Measurements from ENCODE around the gene ADD3.

The ADD3 gene

DNA sequence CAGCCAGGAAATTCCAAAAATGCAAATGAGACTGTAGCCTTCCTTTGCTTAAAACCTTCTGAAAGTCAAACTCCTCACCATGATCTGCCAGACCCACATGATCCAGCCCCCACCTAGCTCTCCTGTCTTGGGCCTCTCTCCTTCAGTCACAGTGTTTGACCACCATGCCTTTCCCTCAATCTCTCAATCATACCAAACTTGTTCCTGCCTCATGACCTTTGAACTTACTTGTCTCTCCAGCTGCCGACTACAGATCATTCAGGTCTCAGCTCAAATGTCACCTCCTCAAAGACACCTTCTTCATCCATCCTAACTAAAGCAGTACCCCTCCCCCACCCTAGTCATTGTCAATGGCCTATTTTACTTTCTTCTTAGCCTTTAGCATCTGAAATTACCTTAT, 9.3 kb upstream of the ADD3 start:
- no peak overlapping the region for H3K4me3 ChIP-seq (ENCODE audit: low read depth, low read length)

DNA sequence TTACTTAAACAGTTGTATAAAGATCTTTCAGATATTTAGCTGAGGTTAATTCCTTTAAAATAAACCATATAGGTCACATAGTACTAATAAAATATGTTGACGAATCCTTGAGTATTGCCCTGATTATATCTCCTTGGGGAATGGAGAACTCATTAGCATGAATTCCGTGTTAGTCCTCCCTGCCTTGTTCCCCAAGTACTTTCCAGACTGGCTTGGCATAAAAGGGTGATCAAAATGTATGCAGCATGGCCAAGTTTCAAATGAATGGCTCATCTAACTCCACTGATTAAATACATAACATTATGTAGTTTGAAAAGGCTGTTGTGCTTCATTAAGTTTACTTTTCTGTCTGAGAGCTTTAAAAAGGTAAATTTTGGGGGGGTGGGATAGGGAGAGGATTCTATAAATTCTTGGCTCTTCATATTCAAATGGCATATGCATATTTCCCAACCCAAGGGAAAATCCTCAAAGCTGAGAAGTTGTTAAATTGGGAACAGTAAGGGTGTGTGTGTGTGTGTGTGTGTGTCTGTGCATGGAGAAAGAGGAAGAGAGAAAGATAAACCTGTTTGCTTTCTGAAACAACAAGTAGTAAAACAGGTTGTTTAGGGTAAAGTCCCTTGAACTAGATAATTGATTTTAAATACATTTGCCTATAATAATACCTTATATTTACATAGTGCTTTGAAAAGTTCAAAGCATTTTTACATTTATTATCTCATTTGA, 4.8 kb upstream of the ADD3 start:
- peak overlapping the region; percentile 4 for H3K4me3 ChIP-seq (ENCODE audit: low read depth, low read length)

DNA sequence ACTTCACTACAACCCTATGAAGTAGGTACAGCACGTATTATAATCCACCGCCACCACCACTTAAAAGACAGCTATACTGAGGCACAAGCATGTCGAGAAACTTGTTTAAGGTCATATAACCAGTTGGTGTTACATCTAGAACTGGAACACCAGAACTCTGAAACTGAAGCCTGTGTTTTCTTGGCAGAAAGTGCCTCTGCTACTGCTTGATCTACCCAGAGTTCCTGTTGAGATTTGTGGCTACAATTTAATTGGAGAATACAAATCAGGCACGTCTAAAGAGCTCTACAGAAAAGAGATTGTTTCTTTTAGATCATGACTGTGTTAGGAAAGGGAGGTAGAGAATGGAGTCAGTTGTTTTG, 4.3 kb upstream of the ADD3 start:
- no peak overlapping the region for H3K4me3 ChIP-seq (ENCODE audit: low read depth, low read length)

DNA sequence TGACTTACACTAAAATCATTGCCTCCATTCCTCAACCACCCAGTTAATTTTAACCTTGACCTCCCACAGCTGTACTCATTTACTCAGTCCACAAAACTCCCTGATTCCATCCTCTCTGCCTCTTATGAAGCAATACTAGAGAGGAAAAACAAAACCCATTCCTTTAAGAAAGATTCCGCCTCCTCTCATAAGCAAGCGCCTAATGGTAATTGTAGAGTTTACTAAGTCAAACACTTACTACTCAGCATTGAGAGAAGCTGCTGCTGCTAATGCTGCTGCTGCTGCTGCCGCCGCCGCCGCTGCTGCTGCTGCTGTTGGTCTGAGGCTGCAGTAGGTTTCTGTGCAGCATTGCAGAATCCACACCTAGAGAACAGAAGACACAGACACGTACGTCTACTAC, 2.1 kb upstream of the ADD3 start:
- no peak overlapping the region for H3K4me3 ChIP-seq (ENCODE audit: low read depth, low read length)

DNA sequence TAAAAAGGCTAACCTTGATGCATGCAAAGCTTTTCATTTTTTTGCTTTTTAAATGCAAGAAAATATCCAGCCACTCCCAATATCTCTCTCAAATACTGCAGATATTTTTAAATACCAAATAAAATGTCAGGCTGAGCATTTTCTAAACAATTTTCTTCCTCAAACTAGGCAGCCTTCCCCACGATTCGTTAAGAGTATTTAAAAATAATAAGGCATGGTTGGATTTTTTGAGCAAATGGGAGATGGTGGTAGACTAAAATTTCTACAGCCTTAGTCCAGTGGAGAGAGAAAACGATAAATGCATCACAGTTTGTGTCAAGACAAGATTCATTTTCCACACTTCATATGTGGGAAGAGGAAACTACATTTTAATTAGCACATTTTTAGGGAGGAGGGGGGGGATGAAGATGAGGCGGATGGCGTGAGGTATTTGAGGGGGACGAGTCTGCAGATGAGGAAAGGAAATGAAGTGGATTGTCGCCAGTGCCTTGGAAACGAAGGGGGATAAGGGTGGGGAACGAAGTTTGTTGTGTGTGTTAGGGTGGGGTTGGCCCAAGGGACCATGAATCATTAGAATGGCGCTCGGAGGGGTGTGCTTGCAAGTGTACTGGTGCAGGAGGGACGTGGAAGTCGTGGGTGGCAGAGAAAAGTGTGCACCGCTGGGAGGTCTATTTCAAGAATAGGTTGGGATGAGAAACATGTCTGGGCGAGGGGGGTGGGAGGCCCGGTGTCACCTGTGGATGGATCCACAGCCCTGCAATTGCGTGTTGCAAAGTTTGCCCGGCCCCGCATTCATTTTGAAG, 1.2 kb upstream of the ADD3 start:
- peak overlapping the region; percentile 53 for H3K4me3 ChIP-seq (ENCODE audit: low read depth, low read length)

DNA sequence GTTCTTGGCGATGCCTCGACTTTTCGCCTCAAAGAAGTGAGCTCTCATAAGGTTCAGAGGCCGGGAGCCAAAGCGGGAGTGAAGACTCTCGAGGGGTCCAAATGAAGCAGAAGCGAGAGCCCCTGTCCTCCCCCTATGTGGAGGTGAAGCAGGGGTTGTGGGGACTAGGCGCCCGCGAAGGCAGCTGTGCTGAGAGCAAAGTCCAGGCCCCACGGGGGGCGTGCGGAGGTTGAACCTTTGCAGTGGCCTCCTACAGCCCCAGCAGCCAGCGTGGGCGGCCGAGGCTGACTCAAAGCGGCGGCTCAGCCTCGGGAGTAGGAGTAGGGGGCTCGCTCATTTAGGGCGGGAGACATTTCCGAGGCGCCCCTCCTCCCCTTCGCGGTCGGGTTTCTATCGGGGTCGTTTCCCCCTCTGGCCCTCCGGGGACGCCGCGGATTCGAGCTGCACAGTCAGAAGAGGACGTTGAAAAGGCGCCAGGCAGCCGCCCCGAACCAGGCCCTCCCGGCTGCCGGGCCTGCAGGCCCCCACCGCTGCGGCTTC, 553 bp upstream of the ADD3 start:
- H3K4me3 ChIP-seq (ENCODE audit: low read depth, low read length): peak overlapping the region; percentile 53

DNA sequence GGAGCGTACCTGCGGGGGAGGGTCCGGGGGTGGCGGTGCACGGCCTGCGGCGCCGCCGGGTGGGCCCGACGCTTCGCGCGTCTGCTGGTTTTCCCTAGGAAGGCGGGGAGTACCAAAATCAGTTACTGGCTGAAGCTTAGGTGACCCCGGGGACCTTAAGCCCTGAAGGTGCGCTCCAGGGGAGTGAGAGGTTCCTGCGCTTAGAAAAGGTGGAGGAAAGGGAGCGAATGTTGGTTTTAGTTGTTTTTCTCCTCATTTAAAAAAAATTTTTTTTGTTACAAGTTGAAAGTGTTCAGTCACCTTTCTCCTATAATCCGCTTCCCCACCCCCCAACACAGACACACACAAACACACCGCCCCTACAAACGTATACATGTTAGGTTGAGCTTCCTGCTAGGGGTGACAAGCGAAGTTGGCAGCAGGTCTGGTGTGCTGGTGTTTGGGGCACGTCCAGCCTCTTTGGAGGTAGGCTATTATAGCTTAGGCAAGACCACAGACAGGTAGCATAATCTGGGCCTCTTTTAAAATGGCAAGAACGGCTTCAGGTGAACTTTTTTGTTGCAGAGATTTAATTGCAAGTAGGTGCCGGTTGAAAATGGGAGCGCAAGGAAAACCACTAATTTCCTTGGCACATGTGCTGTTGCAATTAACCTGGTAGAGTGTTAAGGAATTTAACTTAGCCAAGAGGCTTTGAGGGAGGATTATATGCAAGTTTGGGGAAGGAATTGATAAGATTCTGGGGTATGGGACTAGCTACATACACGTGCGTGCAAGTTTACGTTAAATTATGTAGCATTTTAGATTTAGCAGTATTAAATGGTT, 945 bp downstream of the ADD3 start:
- peak overlapping the region; percentile 83 for H3K4me3 ChIP-seq (ENCODE audit: low read depth, low read length)

DNA sequence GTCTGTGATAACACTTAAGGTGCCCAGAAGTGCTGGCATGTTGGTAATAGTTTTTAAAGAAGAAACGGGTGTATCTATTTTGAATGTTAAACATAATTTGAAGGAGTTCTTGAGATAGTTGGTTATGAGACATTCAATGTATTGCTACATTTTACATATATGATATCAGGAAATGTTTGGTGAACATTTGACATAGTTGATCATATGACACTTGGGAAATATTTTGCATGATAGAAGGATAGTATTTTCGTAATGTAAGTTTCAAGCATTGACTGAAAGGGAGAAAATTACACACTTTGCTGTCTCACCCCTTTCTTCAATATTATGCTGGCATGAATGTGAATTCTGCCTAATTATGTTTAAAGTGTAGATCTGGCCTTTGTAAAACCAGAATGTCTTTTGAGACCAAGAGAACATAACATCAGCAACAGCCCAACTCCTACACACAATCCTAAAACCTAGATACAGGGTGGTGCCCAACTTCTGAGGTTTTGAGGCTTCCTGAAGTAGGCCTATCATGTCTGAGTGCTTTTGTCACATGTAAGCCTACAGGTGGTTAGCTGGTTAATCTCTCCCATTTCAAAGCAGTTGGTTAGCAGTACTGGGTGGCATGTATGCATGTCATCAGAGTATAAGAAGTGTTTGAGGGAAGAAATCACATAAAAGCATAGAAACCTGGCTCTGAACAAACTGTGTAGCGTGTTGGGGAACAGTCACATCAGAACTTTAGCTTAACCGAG, 2.1 kb downstream of the ADD3 start:
- no peak overlapping the region for H3K4me3 ChIP-seq (ENCODE audit: low read depth, low read length)

DNA sequence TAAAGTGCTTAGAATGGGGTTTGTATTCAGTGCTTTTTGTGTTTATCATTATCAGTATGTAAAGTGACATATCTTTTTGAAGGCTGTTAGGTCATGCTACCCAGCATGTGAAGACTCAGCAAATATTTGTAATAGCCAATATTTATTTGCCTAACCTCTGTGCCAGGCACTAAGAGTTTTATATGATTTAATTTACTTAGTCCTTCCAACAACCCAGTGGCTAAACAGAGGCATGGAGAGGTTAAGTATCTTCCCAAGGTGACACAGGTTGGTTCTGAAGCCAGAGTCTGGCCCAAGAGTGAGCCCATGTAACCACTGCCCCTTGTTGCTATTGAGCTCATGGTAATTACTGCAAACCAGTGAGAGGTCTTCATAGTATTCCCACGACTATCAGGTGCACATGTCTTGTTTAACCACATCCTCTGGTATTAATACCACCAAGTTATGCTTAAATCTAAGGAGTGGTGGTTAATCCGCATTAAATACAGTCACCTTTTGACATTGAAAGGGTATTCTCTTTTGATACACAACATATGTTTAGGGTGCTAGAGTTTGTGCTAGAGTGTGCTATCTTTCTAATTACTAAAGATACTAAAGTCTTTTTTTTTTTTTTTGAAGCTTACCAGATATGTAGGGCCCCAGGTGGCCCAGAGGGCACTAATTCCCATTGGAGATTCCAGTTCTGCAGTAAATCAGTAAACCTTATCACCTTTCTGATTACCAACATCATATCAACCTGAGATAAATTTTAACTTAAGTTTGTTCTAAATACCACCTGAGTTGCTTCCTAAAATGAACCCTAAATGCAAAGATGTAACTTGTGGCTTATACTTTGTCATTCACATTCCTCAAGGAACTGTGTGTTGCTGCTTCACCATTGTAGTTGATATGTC, 2.9 kb downstream of the ADD3 start:
- no peak overlapping the region for H3K4me3 ChIP-seq (ENCODE audit: low read depth, low read length)

DNA sequence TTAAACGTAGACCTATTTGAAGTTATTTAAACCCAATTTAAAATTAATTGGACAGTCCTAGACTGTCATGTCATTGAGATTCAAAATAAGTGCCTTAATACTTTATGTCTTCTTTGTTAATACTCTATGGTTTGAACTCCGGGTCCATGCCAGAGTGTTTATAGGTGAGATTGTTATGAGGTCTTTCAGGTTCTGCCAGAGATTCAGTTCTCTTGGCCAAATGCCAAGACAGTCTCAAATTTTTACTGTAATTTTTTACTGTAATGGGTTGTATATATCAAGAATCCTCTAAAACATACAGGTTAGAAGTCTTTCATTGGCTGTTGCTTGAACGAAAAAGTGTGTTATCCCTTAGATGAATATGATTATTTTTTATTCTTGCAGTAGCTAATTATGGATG, 3.9 kb downstream of the ADD3 start:
- H3K4me3 ChIP-seq (ENCODE audit: low read depth, low read length): no peak overlapping the region

DNA sequence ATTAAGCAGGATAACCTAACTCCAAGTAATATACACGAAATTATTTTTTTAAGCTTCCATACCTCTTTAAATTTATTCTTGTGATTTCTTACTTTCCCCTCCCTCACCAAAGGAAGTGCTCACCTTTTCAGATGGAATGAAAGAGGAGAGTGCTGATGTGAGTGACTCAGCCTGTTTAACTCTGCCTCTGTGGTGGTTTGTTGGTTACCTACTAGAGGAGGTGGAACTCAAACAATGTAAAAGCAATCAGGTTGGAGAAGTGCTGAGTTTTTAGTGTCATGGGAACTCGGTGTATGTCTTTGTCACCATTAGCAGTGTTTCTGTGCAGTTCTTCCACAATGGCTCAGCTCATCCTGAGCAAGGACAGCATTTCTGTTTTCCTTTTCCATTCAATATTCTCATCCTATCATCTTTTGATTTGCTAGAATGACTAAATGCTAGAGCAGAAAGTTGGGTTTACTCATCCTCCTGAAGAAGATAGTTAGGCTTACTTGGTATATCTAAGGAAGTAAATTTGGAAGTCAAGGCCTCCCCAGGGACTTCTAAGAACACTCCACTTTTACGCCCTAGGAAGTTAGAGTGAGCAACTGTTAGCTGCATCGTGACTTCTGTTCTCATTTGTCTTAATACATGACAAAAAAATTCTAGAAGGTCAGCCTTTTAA, 6.0 kb downstream of the ADD3 start:
- no peak overlapping the region for H3K4me3 ChIP-seq (ENCODE audit: low read depth, low read length)

DNA sequence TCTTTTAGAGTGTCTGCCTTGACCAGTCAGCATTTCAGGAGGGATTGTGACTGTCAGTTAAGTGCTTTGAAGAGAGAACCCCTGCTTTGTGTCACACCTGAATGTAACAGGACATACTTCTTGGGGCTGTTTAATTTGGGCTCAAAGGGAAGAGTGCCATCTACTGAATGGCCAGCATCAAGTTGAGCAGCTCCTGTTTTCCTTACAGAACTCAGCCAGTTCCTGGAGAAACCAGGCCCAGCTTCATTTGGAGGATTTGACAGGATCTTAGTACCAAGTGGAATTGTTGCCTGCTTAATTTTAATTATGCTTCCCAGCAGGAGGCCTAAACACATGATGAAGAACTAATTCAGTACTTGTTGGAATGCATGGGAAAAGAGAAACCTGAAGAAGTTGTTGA, 8.3 kb downstream of the ADD3 start:
- H3K4me3 ChIP-seq (ENCODE audit: low read depth, low read length): no peak overlapping the region

DNA sequence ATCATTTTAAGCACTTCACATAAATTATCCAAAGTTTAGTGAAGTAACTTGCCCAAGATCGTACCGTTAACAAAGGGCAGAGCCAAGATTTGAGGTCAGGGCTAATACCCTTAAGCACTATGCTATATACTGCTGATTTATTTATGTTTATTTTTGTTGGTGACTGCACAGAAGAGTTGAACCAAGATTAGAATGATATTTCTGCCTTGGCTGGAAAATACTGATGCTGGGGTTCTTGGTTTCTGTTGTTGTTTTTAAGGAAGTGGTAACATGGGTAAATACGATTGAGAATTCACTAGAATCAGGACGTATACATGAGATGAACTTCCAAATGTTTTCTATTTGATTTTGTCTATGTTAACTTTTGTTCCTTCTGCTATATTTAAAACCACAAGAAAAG, 9.3 kb downstream of the ADD3 start:
- no peak overlapping the region for H3K4me3 ChIP-seq (ENCODE audit: low read depth, low read length)

DNA sequence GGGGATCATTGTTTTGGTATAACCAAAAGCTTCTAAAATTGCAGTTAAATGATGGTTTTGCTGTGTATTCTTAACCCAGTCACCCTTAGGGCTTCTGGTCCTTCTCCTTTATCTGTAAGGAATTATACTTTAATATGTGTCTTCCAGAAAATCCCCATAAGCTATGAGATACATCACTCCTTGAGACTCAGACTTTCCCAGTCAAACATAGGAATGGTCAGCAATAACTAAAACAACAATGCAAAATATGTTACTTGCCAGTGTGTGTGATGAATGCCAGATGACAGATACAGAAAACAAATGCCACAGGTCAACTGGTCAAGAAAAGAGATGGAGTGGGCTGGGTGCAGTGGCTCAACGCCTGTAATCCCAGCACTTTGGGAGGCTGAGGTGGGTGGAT, 10.1 kb downstream of the ADD3 start:
- no peak overlapping the region for H3K4me3 ChIP-seq (ENCODE audit: low read depth, low read length)

DNA sequence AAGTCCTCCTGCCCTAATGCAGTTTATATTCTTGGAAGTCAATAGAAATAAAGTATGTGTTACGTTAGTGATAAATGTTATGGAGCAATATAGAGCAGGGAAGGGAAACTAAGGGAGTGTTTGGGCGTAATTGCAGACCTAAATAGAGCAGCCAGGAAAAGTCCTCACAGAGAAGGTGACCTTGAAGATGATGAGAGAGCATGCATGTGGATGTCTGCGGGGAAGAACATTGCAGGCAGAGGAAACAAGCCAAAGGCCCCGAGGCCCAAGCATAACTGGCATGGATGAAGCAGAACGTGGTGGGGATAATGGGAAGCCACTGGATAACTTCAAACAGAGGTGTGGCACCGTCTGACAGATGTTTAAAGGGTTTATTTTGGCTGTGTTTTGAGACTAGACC, 12.5 kb downstream of the ADD3 start:
- H3K4me3 ChIP-seq (ENCODE audit: low read depth, low read length): no peak overlapping the region

DNA sequence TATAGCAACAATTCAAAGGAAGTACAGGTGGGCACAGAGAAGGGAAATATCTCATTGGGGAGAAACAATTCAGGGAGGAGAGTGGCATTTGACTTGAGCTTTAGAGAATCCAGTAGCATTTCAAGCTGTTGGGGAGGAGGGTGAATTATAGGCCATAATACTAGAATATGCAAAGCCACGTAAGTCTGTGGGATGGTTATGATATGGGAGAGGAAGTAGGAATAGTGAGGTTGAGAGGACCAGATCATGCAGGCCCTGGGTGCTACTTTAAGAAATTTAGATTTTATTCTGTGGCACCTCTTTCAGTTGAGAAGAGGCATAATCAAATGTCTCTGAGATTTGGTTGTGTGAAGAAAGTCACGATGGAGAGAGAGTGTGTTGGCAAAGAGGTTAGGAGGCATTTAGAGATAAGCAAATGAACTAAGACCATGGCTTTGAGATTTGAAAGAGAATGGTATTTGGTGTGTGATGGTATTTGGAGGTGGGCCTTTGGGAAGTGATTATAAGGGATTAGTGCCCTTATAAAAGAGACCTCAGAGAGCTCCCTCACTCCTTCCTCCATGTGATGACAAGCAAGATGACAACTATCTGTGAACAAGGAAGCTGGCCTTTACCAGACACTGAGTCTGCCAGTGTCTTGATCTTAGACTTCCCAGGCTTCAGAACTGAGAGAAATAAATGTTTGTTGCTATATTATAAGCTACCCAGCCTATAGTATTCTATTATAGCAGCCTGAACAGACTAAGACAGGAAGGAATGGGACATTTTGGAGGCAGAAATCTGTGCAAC, 15.1 kb downstream of the ADD3 start:
- no peak overlapping the region for H3K4me3 ChIP-seq (ENCODE audit: low read depth, low read length)

DNA sequence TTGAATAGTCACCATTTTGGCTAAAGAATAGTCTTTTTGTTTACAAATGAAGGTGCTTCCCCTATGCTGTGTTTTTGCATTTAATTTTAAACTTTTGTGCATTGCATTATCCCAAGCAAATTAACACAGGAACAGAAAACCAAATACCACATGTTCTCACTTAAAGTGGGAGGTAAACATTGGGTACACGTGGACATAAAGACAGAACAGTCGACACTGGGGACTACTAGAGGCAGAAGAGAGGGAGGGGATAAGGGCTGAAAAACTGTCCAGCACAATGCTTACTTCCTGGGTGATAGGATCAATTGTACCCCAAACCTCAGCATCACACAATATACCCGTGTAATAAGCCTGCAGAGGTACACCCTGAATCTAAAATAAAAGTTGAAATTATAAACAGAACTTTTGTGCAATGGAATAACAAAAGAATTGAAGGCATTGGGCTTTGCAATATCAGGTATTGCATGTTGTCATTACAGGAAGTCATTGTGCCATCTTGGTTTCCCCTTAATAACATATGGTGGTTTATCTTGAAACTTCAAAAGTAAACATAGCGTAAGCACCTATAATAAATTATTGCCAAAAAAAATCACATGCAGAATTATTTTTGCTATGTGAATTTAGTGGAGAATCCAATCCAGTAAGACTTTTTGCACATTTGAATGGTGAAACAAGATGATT, 16.1 kb downstream of the ADD3 start:
- H3K4me3 ChIP-seq (ENCODE audit: low read depth, low read length): no peak overlapping the region

DNA sequence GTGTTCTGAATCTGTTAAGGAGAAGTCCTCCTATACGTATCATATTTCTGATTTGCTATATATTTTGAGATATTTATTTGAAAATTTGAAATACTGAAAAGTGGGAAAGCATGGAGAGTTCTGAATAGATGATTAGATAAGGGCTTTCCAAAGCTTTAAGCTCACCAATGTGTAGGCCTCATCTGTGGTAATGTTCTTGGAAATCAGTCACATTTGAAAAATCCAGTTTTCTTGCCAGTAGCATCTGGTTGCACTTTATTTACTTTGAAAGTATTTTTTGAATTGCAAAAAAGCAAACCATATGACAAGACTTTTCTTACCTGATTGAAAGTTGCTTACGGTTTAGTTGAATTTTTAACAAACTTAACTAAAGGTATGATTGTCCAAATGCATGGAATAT, 21.7 kb downstream of the ADD3 start:
- H3K4me3 ChIP-seq (ENCODE audit: low read depth, low read length): no peak overlapping the region
